ENCODE results near the gene C9orf57. TPM values are rescaled to one million over a fixed set of nuclear protein-coding genes. Genes with fewer than 3 reads are reported as not detected.
"Not testable (repeated sequence)": the region's sequence is repeated elsewhere in the genome, so short reads cannot be mapped to it uniquely, and the experiment has no call there.

Gene C9orf57, protein sequence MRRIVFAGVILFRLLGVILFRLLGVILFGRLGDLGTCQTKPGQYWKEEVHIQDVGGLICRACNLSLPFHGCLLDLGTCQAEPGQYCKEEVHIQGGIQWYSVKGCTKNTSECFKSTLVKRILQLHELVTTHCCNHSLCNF
- total RNA-seq = not detected

DNA sequence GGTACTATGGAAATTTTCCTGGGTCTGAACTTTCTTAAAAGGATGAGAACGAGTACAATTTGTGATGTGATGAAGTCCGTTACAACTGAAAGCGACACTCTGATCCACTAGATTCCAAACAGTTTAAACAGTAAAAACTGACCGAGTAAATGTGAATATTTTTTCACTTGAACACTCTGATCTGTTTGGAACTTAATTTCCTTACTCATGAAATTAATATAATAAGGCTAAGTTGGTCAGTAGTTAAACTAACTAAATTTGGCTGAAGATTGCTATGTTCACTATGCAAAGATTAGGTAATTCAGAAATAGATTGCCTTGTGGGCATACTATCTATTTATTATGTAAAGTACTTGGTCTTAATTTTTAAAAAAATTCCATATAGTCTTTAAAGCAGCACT is at the start of gene C9orf57:
Gene C9orf57, minus strand, starts transcription at position 101 of the 400 bp plus-strand sequence. CDS start 1,282 bp downstream, outside the sequence.
- H3K4me3 ChIP-seq = no peak within 1 kb of the TSS
- H3K9me3 ChIP-seq = no peaks in the 10 kb centered on the region
- DNase-seq (ENCODE audit: extremely low spot score in 2 of 2) = no peak
- H3K27ac ChIP-seq = no peak within 1 kb of the TSS
- TF ChIP-seq, protein P1, sequence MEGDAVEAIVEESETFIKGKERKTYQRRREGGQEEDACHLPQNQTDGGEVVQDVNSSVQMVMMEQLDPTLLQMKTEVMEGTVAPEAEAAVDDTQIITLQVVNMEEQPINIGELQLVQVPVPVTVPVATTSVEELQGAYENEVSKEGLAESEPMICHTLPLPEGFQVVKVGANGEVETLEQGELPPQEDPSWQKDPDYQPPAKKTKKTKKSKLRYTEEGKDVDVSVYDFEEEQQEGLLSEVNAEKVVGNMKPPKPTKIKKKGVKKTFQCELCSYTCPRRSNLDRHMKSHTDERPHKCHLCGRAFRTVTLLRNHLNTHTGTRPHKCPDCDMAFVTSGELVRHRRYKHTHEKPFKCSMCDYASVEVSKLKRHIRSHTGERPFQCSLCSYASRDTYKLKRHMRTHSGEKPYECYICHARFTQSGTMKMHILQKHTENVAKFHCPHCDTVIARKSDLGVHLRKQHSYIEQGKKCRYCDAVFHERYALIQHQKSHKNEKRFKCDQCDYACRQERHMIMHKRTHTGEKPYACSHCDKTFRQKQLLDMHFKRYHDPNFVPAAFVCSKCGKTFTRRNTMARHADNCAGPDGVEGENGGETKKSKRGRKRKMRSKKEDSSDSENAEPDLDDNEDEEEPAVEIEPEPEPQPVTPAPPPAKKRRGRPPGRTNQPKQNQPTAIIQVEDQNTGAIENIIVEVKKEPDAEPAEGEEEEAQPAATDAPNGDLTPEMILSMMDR (IDR thresholded peaks at IDR 0.05) = no peak
- TF ChIP-seq POLR2A (IDR thresholded peaks at IDR 0.05) (no peak), POLR2AphosphoS5 (IDR thresholded peaks at IDR 0.05; ENCODE audit: insufficient read depth in 1 of 2, low read depth in 1 of 2) (no peak)
- intact Hi-C loops (cut with DNase I) = no loop called here
- no peaks in the 10 kb centered on the region for H3K27me3 ChIP-seq
- no peaks in the 10 kb centered on the region for H3K36me3 ChIP-seq
- H3K4me1 ChIP-seq = no peaks in the 10 kb centered on the region

DNA sequence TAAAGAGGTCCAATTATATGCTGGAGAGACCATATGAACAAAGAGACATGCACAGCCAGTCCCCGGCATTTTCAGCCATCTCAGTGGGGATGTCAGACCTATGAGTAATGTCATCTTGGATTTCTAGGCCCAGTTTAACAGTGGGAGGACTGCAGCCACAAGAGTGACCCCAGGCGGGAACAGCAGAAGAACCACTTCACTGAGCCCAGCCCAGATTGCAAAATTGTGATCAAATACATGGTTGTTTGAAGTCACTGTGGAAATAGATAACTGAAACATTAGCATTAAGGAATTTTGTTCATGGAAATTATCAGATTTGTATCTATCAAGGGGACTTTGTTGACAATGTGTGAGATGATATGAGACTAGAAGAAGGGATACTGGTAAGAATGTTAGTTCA is 42.1 kb upstream of the C9orf57 start:
- intact Hi-C loops (cut with DNase I) = no loop called here
- no peak for DNase-seq (ENCODE audit: extremely low spot score in 2 of 2)
- Histone ChIP-seq H3K27me3 (no peaks in the 10 kb centered on the region), H3K4me1 (no peaks in the 10 kb centered on the region), H3K27ac (no peak overlapping the region), H3K9me3 (no peaks in the 10 kb centered on the region), H3K36me3 (no peaks in the 10 kb centered on the region), H3K4me3 (no peak overlapping the region)
- no peak for TF ChIP-seq POLR2AphosphoS5 (IDR thresholded peaks at IDR 0.05; ENCODE audit: insufficient read depth in 1 of 2, low read depth in 1 of 2)
- no peak for TF ChIP-seq POLR2A (IDR thresholded peaks at IDR 0.05)
- TF ChIP-seq, protein P1 (IDR thresholded peaks at IDR 0.05) = no peak

DNA sequence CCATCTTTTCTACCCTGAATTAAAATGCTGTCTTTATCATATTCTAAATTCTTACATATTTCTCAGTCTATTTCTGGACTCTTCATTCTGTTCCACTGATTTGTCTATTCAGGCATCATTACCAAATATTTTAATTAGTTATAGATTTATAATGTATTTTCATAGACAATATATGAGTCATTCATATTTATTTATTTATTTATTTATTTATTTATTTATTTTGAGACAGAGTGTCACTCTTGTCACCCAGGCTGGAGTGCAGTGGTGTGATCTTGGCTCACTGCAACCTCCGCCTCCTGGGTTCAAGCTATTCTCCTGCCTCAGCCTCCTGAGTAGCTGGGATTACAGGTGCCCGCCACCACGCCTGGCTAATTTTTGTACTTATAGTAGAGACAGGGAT is 35.1 kb upstream of the C9orf57 start:
- intact Hi-C loops (cut with DNase I); H3K27me3 ChIP-seq; H3K27ac ChIP-seq; H3K4me1 ChIP-seq; DNase-seq (ENCODE audit: extremely low spot score in 2 of 2); H3K4me3 ChIP-seq; H3K36me3 ChIP-seq; H3K9me3 ChIP-seq: not testable (repeated sequence)

DNA sequence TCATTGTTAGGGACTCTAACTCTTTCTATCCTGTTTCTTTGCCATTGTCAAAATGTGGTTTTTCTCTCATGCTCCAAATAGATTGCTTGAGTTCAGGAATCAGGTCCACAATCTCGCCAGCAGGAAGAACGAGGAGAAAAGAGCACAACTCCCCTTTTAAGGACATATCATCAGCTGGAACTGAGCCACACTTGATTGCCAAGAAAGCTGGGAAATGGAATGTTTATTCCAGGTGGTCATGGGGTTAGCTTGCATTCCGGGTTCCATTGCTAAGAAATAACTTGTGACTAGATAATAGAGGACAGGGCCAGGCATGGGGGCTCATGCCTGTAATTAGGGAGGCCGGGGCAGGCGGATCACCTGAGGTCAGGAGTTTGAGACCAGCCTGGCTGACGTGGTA is 32.4 kb upstream of the C9orf57 start:
- Histone ChIP-seq H3K27me3 (no peaks in the 10 kb centered on the region), H3K27ac (no peak overlapping the region), H3K4me3 (no peak overlapping the region), H3K36me3 (no peaks in the 10 kb centered on the region), H3K4me1 (no peaks in the 10 kb centered on the region), H3K9me3 (no peaks in the 10 kb centered on the region)
- TF ChIP-seq POLR2A (IDR thresholded peaks at IDR 0.05) (no peak), POLR2AphosphoS5 (IDR thresholded peaks at IDR 0.05; ENCODE audit: insufficient read depth in 1 of 2, low read depth in 1 of 2) (no peak)
- TF ChIP-seq, protein P1 (IDR thresholded peaks at IDR 0.05) = no peak
- intact Hi-C loops (cut with DNase I) = no loop called here
- DNase-seq (ENCODE audit: extremely low spot score in 2 of 2) = no peak

DNA sequence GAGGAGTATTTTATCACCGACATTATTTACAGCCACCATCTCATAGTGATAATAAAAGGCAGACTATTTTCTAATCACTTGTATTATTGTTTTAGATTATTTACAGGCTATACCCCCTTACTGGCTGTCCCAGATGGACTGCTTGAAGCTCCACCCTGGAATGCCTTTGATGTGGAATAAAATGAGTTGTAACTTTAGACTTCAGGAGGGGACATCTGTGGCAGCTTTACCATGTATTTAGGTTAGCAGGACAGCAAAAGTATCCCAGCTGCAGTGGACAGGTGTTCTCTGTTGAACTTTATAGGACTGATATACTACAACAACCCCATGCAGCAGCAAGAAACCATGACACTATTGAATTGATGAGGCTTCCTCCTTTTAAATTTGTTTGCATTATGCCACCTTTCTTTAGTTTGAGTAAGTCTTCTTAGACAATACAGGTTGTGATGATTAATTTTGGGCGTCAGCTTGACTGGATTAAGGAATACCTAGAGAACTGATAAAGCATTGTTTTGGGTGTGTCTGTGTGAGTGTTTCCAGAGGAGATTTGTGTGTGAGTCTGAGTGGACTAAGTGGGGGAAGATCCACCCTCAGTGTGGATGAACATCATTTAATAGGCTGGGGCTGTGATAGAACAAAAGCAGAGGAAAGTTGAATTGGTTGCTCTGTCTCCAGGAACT is 29.2 kb upstream of the C9orf57 start:
- no peak for DNase-seq (ENCODE audit: extremely low spot score in 2 of 2)
- intact Hi-C loops (cut with DNase I) = no loop called here
- no peaks in the 10 kb centered on the region for H3K4me1 ChIP-seq
- H3K27ac ChIP-seq = no peak overlapping the region
- H3K4me3 ChIP-seq = no peak overlapping the region
- TF ChIP-seq, protein P1 (IDR thresholded peaks at IDR 0.05) = no peak
- TF ChIP-seq POLR2A (IDR thresholded peaks at IDR 0.05) (no peak), POLR2AphosphoS5 (IDR thresholded peaks at IDR 0.05; ENCODE audit: insufficient read depth in 1 of 2, low read depth in 1 of 2) (no peak)
- H3K27me3 ChIP-seq = no peaks in the 10 kb centered on the region
- no peaks in the 10 kb centered on the region for H3K36me3 ChIP-seq
- H3K9me3 ChIP-seq = no peaks in the 10 kb centered on the region

All from vagina (tissue), 2 donors.